Measurements from ENCODE around the gene RAB43.
"Not testable (repeated sequence)": the region's sequence is repeated elsewhere in the genome, so short reads cannot be mapped to it uniquely, and the experiment has no call there.

DNA sequence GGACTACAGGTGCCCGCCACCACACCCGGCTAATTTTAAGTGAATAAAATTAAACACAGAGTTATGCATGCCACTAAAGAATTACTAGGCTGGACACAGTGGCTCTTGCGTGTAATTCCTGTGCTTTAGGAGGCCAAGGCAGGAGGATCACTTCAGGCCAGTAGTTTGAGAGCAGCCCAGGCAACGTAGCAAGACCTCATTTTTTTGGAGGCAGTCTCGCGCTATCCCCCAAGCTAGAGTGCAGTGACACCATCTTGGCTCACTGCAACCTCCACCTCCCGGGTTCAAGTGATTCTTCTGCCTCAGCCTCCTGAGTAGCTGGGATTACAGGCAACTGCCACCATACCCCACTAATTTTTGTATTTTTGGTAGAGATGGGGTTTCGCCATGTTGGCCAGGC, 44.0 kb upstream of the RAB43 start:
- TF ChIP-seq, protein P1, sequence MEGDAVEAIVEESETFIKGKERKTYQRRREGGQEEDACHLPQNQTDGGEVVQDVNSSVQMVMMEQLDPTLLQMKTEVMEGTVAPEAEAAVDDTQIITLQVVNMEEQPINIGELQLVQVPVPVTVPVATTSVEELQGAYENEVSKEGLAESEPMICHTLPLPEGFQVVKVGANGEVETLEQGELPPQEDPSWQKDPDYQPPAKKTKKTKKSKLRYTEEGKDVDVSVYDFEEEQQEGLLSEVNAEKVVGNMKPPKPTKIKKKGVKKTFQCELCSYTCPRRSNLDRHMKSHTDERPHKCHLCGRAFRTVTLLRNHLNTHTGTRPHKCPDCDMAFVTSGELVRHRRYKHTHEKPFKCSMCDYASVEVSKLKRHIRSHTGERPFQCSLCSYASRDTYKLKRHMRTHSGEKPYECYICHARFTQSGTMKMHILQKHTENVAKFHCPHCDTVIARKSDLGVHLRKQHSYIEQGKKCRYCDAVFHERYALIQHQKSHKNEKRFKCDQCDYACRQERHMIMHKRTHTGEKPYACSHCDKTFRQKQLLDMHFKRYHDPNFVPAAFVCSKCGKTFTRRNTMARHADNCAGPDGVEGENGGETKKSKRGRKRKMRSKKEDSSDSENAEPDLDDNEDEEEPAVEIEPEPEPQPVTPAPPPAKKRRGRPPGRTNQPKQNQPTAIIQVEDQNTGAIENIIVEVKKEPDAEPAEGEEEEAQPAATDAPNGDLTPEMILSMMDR (conservative IDR thresholded peaks at IDR 0.05; ENCODE audit: low read length), result not testable (repeated sequence)
- TF ChIP-seq EZH2phosphoT487 (IDR thresholded peaks at IDR 0.05; ENCODE audit: borderline replicate concordance), result not testable (repeated sequence)

All from Loucy (cell line).